GM23338 (cell line): ENCODE data around the gene ATP8B4. TPM values are rescaled to one million over a fixed set of nuclear protein-coding genes. Genes with fewer than 3 reads are reported as not detected.

Source experiments
- ATAC-seq: fragments of 200-7000 bp; cut with Tn5 transposase; 3 replicates; pipeline ENCODE4 v1.9.1; 2020
- DNase-seq: peaks from one replicate; pipeline ENCODE4 v3.0.0-alpha.2; 2015; ENCODE audit warnings: low spot score
- H2AFZ ChIP-seq: fragments of 200-600 bp; sonication (generic); 2 replicates; pipeline ENCODE4 v1.8.0; 2016; ENCODE audit warnings: antibody characterized with exemption, mild to moderate bottlenecking, moderate library complexity
- H3F3A ChIP-seq: fragments of 200-600 bp; sonication (generic); replicated peaks from 2 replicates; pipeline ENCODE4 v1.8.0; 2017; ENCODE audit warnings: antibody characterized with exemption, mixed run types, low read depth
- H3K27ac ChIP-seq: fragments of 200-600 bp; sonication (generic); 2 replicates; pipeline ENCODE4 v1.6.1; 2016; ENCODE audit warnings: low read depth
- H3K27me3 ChIP-seq: fragments of 200-600 bp; sonication (generic); 2 replicates; pipeline ENCODE4 v1.8.0; 2016; ENCODE audit warnings: mild to moderate bottlenecking, mixed run types, moderate library complexity; ENCODE audit not compliant: insufficient read depth
- H3K36me3 ChIP-seq: fragments of 200-600 bp; sonication (generic); 2 replicates; pipeline ENCODE4 v1.8.0; 2016; ENCODE audit warnings: mild to moderate bottlenecking; ENCODE audit not compliant: insufficient read depth
- H3K4me1 ChIP-seq: fragments of 200-600 bp; sonication (generic); 2 replicates; pipeline ENCODE4 v1.8.0; 2016; ENCODE audit warnings: mild to moderate bottlenecking, moderate library complexity; ENCODE audit not compliant: insufficient read depth
- H3K4me2 ChIP-seq: fragments of 200-600 bp; sonication (generic); 2 replicates; pipeline ENCODE4 v1.7.1; 2017; ENCODE audit warnings: mixed run types
- H3K4me3 ChIP-seq: fragments of 200-600 bp; sonication (generic); 2 replicates; pipeline ENCODE4 v1.6.1; 2016; ENCODE audit warnings: mixed run types
- H3K79me2 ChIP-seq: fragments of 200-600 bp; sonication (generic); replicated peaks from 2 replicates; pipeline ENCODE4 v1.8.0; 2017; ENCODE audit warnings: mild to moderate bottlenecking; ENCODE audit not compliant: insufficient read depth
- H3K9me2 ChIP-seq: fragments of 200-600 bp; sonication (generic); 2 replicates; pipeline ENCODE4 v1.8.0; 2017; ENCODE audit not compliant: insufficient read depth
- H4K20me1 ChIP-seq: fragments of 200-600 bp; sonication (generic); replicated peaks from 2 replicates; pipeline ENCODE4 v1.8.0; 2017; ENCODE audit warnings: mild to moderate bottlenecking; ENCODE audit not compliant: insufficient read depth
- H3K27ac Mint-ChIP-seq: 2 replicates; pipeline ENCODE4 v1.8.0; 2020; ENCODE audit warnings: inconsistent platforms, mild to moderate bottlenecking, moderate library complexity, mixed read lengths
- H3K27me3 Mint-ChIP-seq: 3 replicates; pipeline ENCODE4 v1.8.0; 2022; ENCODE audit warnings: low read depth, mild to moderate bottlenecking, moderate library complexity, mixed read lengths, inconsistent platforms; ENCODE audit not compliant: insufficient read depth, poor library complexity
- H3K36me3 Mint-ChIP-seq: 3 replicates; pipeline ENCODE4 v1.8.0; 2021; ENCODE audit warnings: low read depth, mild to moderate bottlenecking, inconsistent platforms, moderate library complexity, mixed read lengths
- H3K4me1 Mint-ChIP-seq: 3 replicates; pipeline ENCODE4 v1.8.0; 2020; ENCODE audit warnings: mild to moderate bottlenecking, inconsistent platforms, mixed read lengths
- H3K4me3 Mint-ChIP-seq: 3 replicates; pipeline ENCODE4 v1.8.0; 2021; ENCODE audit warnings: moderate library complexity, mild to moderate bottlenecking, inconsistent platforms, mixed read lengths
- H3K9me3 Mint-ChIP-seq: 3 replicates; pipeline ENCODE4 v1.8.0; 2020; ENCODE audit warnings: moderate library complexity, mild to moderate bottlenecking, inconsistent platforms, mixed read lengths
- CREB1 ChIP-seq: fragments of 250-450 bp; sonication (Bioruptor Pico); IDR thresholded peaks from 2 replicates; pipeline ENCODE4 v1.5.0; 2020; ENCODE audit warnings: low read depth, mild to moderate bottlenecking, moderate library complexity
- CTCF ChIP-seq, 2 experiments: fragments of 200-600 bp in 1 of 2; sonication (generic) in 1 of 2; conservative IDR thresholded peaks; 2 replicates each; pipeline versions ENCODE4 v1.5.1 to v1.6.1; 2016 to 2017; ENCODE audit warnings: antibody characterized with exemption in 2 of 2, low read depth in 2 of 2, mild to moderate bottlenecking in 2 of 2, moderate library complexity in 1 of 2
- ETS1 ChIP-seq: IDR thresholded peaks from 2 replicates; pipeline ENCODE4 v1.6.1; 2016; ENCODE audit warnings: antibody characterized with exemption
- EZH2 ChIP-seq: fragments of 200-600 bp; sonication (generic); IDR thresholded peaks from one replicate; pipeline ENCODE4 v1.8.0; 2017; ENCODE audit warnings: antibody characterized with exemption, mild to moderate bottlenecking, low read depth; ENCODE audit not compliant: unreplicated experiment
- EZH2phosphoT487 ChIP-seq: fragments of 200-600 bp; sonication (generic); IDR thresholded peaks from one replicate; pipeline ENCODE4 v1.8.1; 2018; ENCODE audit warnings: antibody characterized with exemption; ENCODE audit not compliant: unreplicated experiment
- JUNB ChIP-seq: IDR thresholded peaks from one replicate; pipeline ENCODE4 v1.6.1; 2016; ENCODE audit warnings: antibody characterized with exemption; ENCODE audit not compliant: unreplicated experiment
- NANOG ChIP-seq: IDR thresholded peaks from 2 replicates; pipeline ENCODE4 v1.6.1; 2016; ENCODE audit warnings: antibody characterized with exemption, borderline replicate concordance
- POLR2AphosphoS5 ChIP-seq: IDR thresholded peaks from 2 replicates; pipeline ENCODE4 v1.6.1; 2016; ENCODE audit warnings: antibody characterized with exemption, low read depth
- REST ChIP-seq: IDR thresholded peaks from one replicate; pipeline ENCODE4 v1.6.1; 2018; ENCODE audit warnings: antibody characterized with exemption; ENCODE audit not compliant: unreplicated experiment
- STAT1 ChIP-seq: IDR thresholded peaks from one replicate; pipeline ENCODE4 v1.6.1; 2016; ENCODE audit warnings: antibody characterized with exemption; ENCODE audit not compliant: unreplicated experiment
- ZNF114 ChIP-seq: fragments of 250-450 bp; sonication (Bioruptor Pico); IDR thresholded peaks from 2 replicates; pipeline ENCODE4 v1.5.0; 2020; ENCODE audit warnings: mild to moderate bottlenecking, moderate library complexity
- ZNF331 ChIP-seq: fragments of 250-450 bp; sonication (Bioruptor Pico); IDR thresholded peaks from 2 replicates; pipeline ENCODE4 v1.5.0; 2020; ENCODE audit warnings: low read depth, mild to moderate bottlenecking, moderate library complexity
- ZNF462 ChIP-seq: fragments of 250-450 bp; sonication (Bioruptor Pico); IDR thresholded peaks from 2 replicates; pipeline ENCODE4 v1.5.0; 2020; ENCODE audit warnings: mild to moderate bottlenecking, moderate library complexity
- polyA plus RNA-seq: library from polyadenylated mRNA; unstranded; fragments of >200 nt; fragmentation: Nextera tagmentation; extraction: Ambion mirVana; gene quantifications from 2 replicates; pipeline ENCODE4 v1.2.1, GENCODE V29; 2016
- total RNA-seq: library from RNA; depleted of rRNA; stranded (reverse); fragments of >200 nt; shearing (Covaris generic); gene quantifications from 2 replicates; pipeline ENCODE4 v1.2.3, GENCODE V29; 2014

The ATP8B4 gene
- total and polyA plus RNA-seq, 2 experiments from 2014 or later: 0.24 TPM; not detected in 1

GRCh38 chr15:49906966-49907365 is 212.1 kb downstream of the ATP8B4 start:
- Mint-ChIP-seq H3K9me3 (no peaks in the 10 kb centered on the region), H3K27ac (no peak overlapping the region), H3K4me1 (no peaks in the 10 kb centered on the region), H3K27me3 (no peaks in the 10 kb centered on the region), H3K36me3 (no peaks in the 10 kb centered on the region; the same call in 2 of the 3 replicates), H3K4me3 (no peak overlapping the region)
- no peaks in the 10 kb centered on the region for H3K27me3 ChIP-seq
- no peaks in the 10 kb centered on the region for H4K20me1 ChIP-seq
- no peaks in the 10 kb centered on the region for H3F3A ChIP-seq
- ATAC-seq (no peak), DNase-seq (no peak)
- H3K4me1 ChIP-seq: no peaks in the 10 kb centered on the region
- TF ChIP-seq STAT1 (no peak), ZNF114 (CRISPR knock-in tag) (no peak), NANOG (no peak), EZH2phosphoT487 (no peak), ZNF331 (CRISPR knock-in tag) (no peak), REST (no peak), EZH2 (no peak), POLR2AphosphoS5 (no peak), JUNB (no peak), CREB1 (no peak), CTCF (conservative IDR thresholded peaks at IDR 0.05; ENCODE audit: low read depth in 2 of 2) (no peak), ZNF462 (CRISPR knock-in tag) (no peak), ETS1 (no peak)
- H3K27ac ChIP-seq: no peak overlapping the region
- H3K36me3 ChIP-seq: no peaks in the 10 kb centered on the region
- H3K4me3 ChIP-seq: no peak overlapping the region
- no peak overlapping the region for H3K4me2 ChIP-seq
- no peaks in the 10 kb centered on the region for H3K79me2 ChIP-seq
- H3K9me2 ChIP-seq: peaks cover 5% of the 10 kb centered on the region; the same call in 1 of the 2 replicates
- no peak overlapping the region for H2AFZ ChIP-seq
